GM12878 (cell line): Measurements from ENCODE around the gene SCYGR5. TPM values are rescaled to one million over a fixed set of nuclear protein-coding genes. Genes with fewer than 3 reads are reported as not detected.
"Not testable (repeated sequence)": the region's sequence is repeated elsewhere in the genome, so short reads cannot be mapped to it uniquely, and the experiment has no call there.

Source experiments
- ATAC-seq: fragments of 200-7000 bp; cut with Tn5 transposase; 3 replicates; pipeline ENCODE4 v1.9.1; 2020; ENCODE audit warnings: mild to moderate bottlenecking, moderate library complexity
- BruUV-seq: library from RNA; stranded (reverse); fragments of 400-500 nt; replicated peaks from 2 replicates; lab custom pipeline; 2021; lab: Mats Ljungman, UMichigan
- CTCF ChIA-PET: fragments of 300-600 bp; sonication (Branson Sonifier 250); formaldehyde crosslinking; extraction: SDS; loops from one replicate; lab custom pipeline; 2021; ENCODE audit warnings: inconsistent platforms; lab: Yijun Ruan, JAX
- POLR2A ChIA-PET: fragments of 350-600 bp; formaldehyde crosslinking; extraction: SDS; loops from one replicate; lab custom pipeline; 2021; ENCODE audit warnings: inconsistent platforms; lab: Charles Lee
- RAD21 ChIA-PET: fragments of 300-600 bp; sonication (Branson Sonifier 250); formaldehyde crosslinking; loops from one replicate; lab custom pipeline; 2023; ENCODE audit warnings: antibody characterized with exemption; ENCODE audit not compliant: unreplicated experiment; lab: Charles Lee
- SMC1A ChIA-PET: fragments of 300-600 bp; sonication (Branson Sonifier 250); formaldehyde crosslinking; loops from one replicate; lab custom pipeline; 2023; ENCODE audit not compliant: unreplicated experiment, uncharacterized antibody; lab: Charles Lee
- DNase-seq: peaks from one replicate; pipeline ENCODE4 v3.0.0-alpha.2; 2011; ENCODE audit warnings: low read depth, low spot score
- FAIRE-seq: peaks from 3 replicates; lab custom pipeline; 2011; peaks lifted over from hg19 to GRCh38; lab: Jason Lieb, UNC
- H2AFZ ChIP-seq: 2 replicates; pipeline ENCODE4 v1.6.0; 2011; ENCODE audit warnings: low read depth, low read length, control low read depth; ENCODE audit not compliant: control insufficient read depth
- H3K27ac ChIP-seq: 2 replicates; pipeline ENCODE4 v1.5.1; 2011; ENCODE audit warnings: control low read depth; ENCODE audit not compliant: control insufficient read depth, insufficient read depth
- H3K27me3 ChIP-seq, 2 experiments: replicated peaks in 1 of 2; 2 replicates each; pipeline versions ENCODE4 v1.6.0 to v1.6.1; 2011; ENCODE audit warnings: low read length in 1 of 2; ENCODE audit not compliant: control insufficient read depth in 2 of 2, insufficient read depth in 2 of 2
- H3K36me3 ChIP-seq, 2 experiments: 2 replicates each; pipeline ENCODE4 v1.5.1; 2011; ENCODE audit warnings: low read length in 1 of 2; ENCODE audit not compliant: control insufficient read depth in 2 of 2, insufficient read depth in 2 of 2
- H3K4me1 ChIP-seq: 2 replicates; pipeline ENCODE4 v1.6.1; 2011; ENCODE audit warnings: mild to moderate bottlenecking, low read length, moderate library complexity, mixed read lengths; ENCODE audit not compliant: control insufficient read depth, insufficient read depth
- H3K4me2 ChIP-seq: 2 replicates; pipeline ENCODE4 v1.6.0; 2011; ENCODE audit warnings: control low read depth; ENCODE audit not compliant: control insufficient read depth, insufficient read depth
- H3K4me3 ChIP-seq: fragments of 200-600 bp; sonication (generic); 2 replicates; pipeline ENCODE4 v1.5.1; 2016
- H3K79me2 ChIP-seq: 2 replicates; pipeline ENCODE4 v1.6.0; 2011; ENCODE audit warnings: low read length; ENCODE audit not compliant: control insufficient read depth, insufficient read depth
- H3K9ac ChIP-seq: 2 replicates; pipeline ENCODE4 v1.8.0; 2011; ENCODE audit warnings: low read length, control low read depth, mixed read lengths; ENCODE audit not compliant: control insufficient read depth, insufficient read depth
- H3K9me3 ChIP-seq: replicated peaks from 3 replicates; pipeline ENCODE4 v1.5.1; 2011; ENCODE audit warnings: mild to moderate bottlenecking, low read length; ENCODE audit not compliant: control insufficient read depth, insufficient read depth
- H4K20me1 ChIP-seq: 2 replicates; pipeline ENCODE4 v1.6.0; 2011; ENCODE audit not compliant: control insufficient read depth, insufficient read depth
- ATF2 ChIP-seq: IDR thresholded peaks from 2 replicates; pipeline ENCODE4 v1.6.1; 2012; ENCODE audit warnings: low read length, inconsistent platforms
- CBX3 ChIP-seq: fragments of 200-600 bp; sonication (generic); IDR thresholded peaks from 2 replicates; pipeline ENCODE4 v1.6.1; 2016; ENCODE audit warnings: low read depth, borderline replicate concordance
- CREM ChIP-seq: IDR thresholded peaks from 2 replicates; pipeline ENCODE4 v1.6.1; 2014; ENCODE audit warnings: antibody characterized with exemption, low read depth
- HCFC1 ChIP-seq: fragments of 150-350 bp; IDR thresholded peaks from 2 replicates; pipeline ENCODE4 v1.6.1; 2014; ENCODE audit warnings: low read length
- IRF4 ChIP-seq: IDR thresholded peaks from 2 replicates; pipeline ENCODE4 v1.6.1; 2011; ENCODE audit warnings: low read depth, low read length
- POLR2AphosphoS2 ChIP-seq: IDR thresholded peaks from 2 replicates; pipeline ENCODE4 v1.6.1; 2011; ENCODE audit warnings: low read depth, mild to moderate bottlenecking, low read length, improper control_type of control experiment, moderate library complexity
- POU2F2 ChIP-seq: IDR thresholded peaks from 3 replicates; pipeline ENCODE4 v1.6.1; 2011; ENCODE audit warnings: low read depth, mild to moderate bottlenecking, low read length, borderline replicate concordance
- RUNX3 ChIP-seq: IDR thresholded peaks from 2 replicates; pipeline ENCODE4 v1.6.1; 2012; ENCODE audit warnings: low read length, inconsistent platforms
- ZNF207 ChIP-seq: fragments of 450-650 bp; IDR thresholded peaks from 2 replicates; pipeline ENCODE4 v1.6.1; 2014; ENCODE audit warnings: antibody characterized with exemption, mild to moderate bottlenecking, borderline replicate concordance
- WGBS: methylation state at CpG from one replicate; pipeline ENCODE4 v1.1.6; 2016; ENCODE audit warnings: low lambda C conversion rate; ENCODE audit not compliant: insufficient replicate concordance, insufficient coverage; ENCODE audit errors: missing lambda C conversion rate; 5-methylcytosine and 5-hydroxymethylcytosine counted together
- in situ Hi-C: fragments of 300-500 bp; cut with MboI; formaldehyde crosslinking; loops from 9 replicates; pipeline ENCODE4 v1.14.3; 2018; ENCODE audit warnings: mixed read lengths
- intact Hi-C: fragments of 100-400 bp; cut with micrococcal nuclease; formaldehyde crosslinking; loops from one replicate; pipeline ENCODE4 v1.14.2; 2022; ENCODE audit not compliant: unreplicated experiment
- polyA plus RNA-seq, 11 experiments: library from polyadenylated mRNA; depleted of rRNA in 4 of 11; unstranded in 6 of 11; stranded (reverse) in 5 of 11; fragments of >200 nt; fragmentation: Nextera tagmentation in 4 of 11; fragmentation: Illumina TruSeq in 1 of 11; extraction: Ambion mirVana in 4 of 11; extraction: Trizol in 1 of 11; gene quantifications; 1 replicate in 1 of 11; 2 replicates in 10 of 11; pipeline versions ENCODE4 v1.2.1 to v1.2.3, GENCODE V29; 2011 to 2016; ENCODE audit warnings: inconsistent platforms in 2 of 11, missing spikeins in 2 of 11, low read depth in 1 of 11
- total RNA-seq, 4 experiments: library from RNA; depleted of rRNA in 3 of 4; stranded (reverse); fragments of >200 nt in 3 of 4; fragmentation: Illumina TruSeq in 1 of 4; extraction: Trizol in 1 of 4; gene quantifications; 2 replicates each; pipeline versions ENCODE4 v1.2.1 to v1.2.3, GENCODE V29; 2013 to 2021

SCYGR5 gene
- total and polyA plus RNA-seq, 10 of the 15 experiments (the other 5 are each of a cell fraction or from before 2014, with no cell fraction given), result not detected

GRCh38 chr2:227673620-227674019 is 7.0 kb downstream of the SCYGR5 start:
- FAIRE-seq, H3K4me1 ChIP-seq, in situ Hi-C loops, H3K27ac ChIP-seq, H3K4me3 ChIP-seq, SMC1A ChIA-PET, BruUV-seq, H3K9ac ChIP-seq, ATAC-seq, H3K9me3 ChIP-seq, H4K20me1 ChIP-seq, CTCF ChIA-PET, DNase-seq, intact Hi-C loops, H2AFZ ChIP-seq, H3K36me3 ChIP-seq, RAD21 ChIA-PET, POLR2A ChIA-PET, H3K27me3 ChIP-seq, H3K4me2 ChIP-seq, H3K79me2 ChIP-seq: not testable (repeated sequence)
- 23% methylated on average over 5 of the region's 5 CpGs for WGBS

DNA sequence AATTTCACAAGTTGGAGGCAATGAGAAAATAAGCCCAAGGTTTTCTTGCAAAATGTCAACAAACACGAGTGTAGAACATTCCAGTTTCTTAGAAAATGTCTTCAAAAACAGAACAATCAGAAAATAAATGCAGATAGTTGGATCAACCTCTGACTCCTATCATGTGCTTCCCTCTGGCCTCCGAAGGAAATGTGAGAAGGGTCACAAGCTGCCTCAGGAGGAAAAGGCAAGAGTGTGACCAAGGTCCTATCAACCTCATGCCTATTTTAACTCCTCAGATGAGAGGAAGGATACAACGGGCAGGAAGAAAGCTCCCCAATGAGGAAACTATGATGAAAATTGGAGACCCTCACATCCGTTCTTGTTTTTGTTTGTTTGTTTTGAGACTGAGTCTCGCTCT is 7.9 kb downstream of the SCYGR5 start:
- Histone ChIP-seq H3K79me2 (no peaks in the 10 kb centered on the region), H3K4me2 (no peak overlapping the region), H2AFZ (no peak overlapping the region), H3K27ac (no peak overlapping the region), H3K27me3 (no peaks in the 10 kb centered on the region), H3K36me3 (no peaks in the 10 kb centered on the region), H3K9me3 (no peaks in the 10 kb centered on the region; the same call in 2 of the 3 replicates), H3K9ac (no peak overlapping the region), H4K20me1 (no peaks in the 10 kb centered on the region), H3K4me3 (no peak overlapping the region), H3K4me1 (no peaks in the 10 kb centered on the region)
- intact Hi-C loops (no loop called here), in situ Hi-C loops (no loop called here)
- ChIA-PET CTCF (interaction anchor here (1.1 kb wide), 1 partner anchor 16 kb away, joined by 3 read pairs; no protein-coding TSS in a partner anchor), RAD21 (no interaction called here), SMC1A (interaction anchor here (0.5 kb wide), 1 partner anchor 108 kb away, joined by 3 read pairs; no protein-coding TSS in a partner anchor), POLR2A (interaction anchor here (0.6 kb wide), 1 partner anchor 255 kb away, joined by 3 read pairs; no protein-coding TSS in a partner anchor)
- FAIRE-seq (no peak), ATAC-seq (no peak), DNase-seq (no peak)
- 33% methylated on average over 5 of the region's 5 CpGs for WGBS
- no peak for TF ChIP-seq HCFC1
- no peak for TF ChIP-seq ATF2
- no peak for TF ChIP-seq CREM
- no peak for TF ChIP-seq IRF4
- TF ChIP-seq CBX3, result no peak
- no peak for TF ChIP-seq POU2F2
- TF ChIP-seq ZNF207, result no peak
- no peak for TF ChIP-seq RUNX3
- no peak for TF ChIP-seq POLR2AphosphoS2
- BruUV-seq, result no TSS peak
